SK-N-SH (cell line): ENCODE data around the gene SLC30A2.

ENCODE experiments used
- CHD2 ChIP-seq: fragments of 150-350 bp; IDR thresholded peaks from 2 replicates; pipeline ENCODE4 v1.6.1; 2018; ENCODE audit warnings: low read length; ENCODE audit not compliant: partially characterized antibody
- EP300 ChIP-seq, 2 experiments: IDR thresholded peaks; 2 replicates each; pipeline versions ENCODE4 v1.4.0 to v1.6.1; 2012; ENCODE audit warnings: borderline replicate concordance in 1 of 2, low read depth in 1 of 2, low read length in 1 of 2
- EZH2phosphoT487 ChIP-seq: fragments of 200-600 bp; sonication (generic); IDR thresholded peaks from 2 replicates; pipeline ENCODE4 v1.6.1; 2017; ENCODE audit warnings: low read depth, mixed run types, mild to moderate bottlenecking, antibody characterized with exemption, moderate library complexity, borderline replicate concordance
- MAX ChIP-seq: IDR thresholded peaks from 2 replicates; pipeline ENCODE4 v1.4.0; 2012; ENCODE audit warnings: low read depth
- MXI1 ChIP-seq: IDR thresholded peaks from 2 replicates; pipeline ENCODE4 v1.6.1; 2012; ENCODE audit warnings: mild to moderate bottlenecking, low read depth, low read length, improper control_type of control experiment
- POLR2AphosphoS5 ChIP-seq: IDR thresholded peaks from 2 replicates; pipeline ENCODE4 v1.6.1; 2012; ENCODE audit warnings: low read depth, low read length
- RAD21 ChIP-seq: IDR thresholded peaks from 2 replicates; pipeline ENCODE4 v1.6.1; 2012; ENCODE audit warnings: mild to moderate bottlenecking, low read length
- REST ChIP-seq: IDR thresholded peaks from 2 replicates; pipeline ENCODE4 v1.6.1; 2012; ENCODE audit warnings: mild to moderate bottlenecking, low read depth, low read length, moderate library complexity
- SMC3 ChIP-seq: IDR thresholded peaks from 2 replicates; pipeline ENCODE4 v1.6.1; 2012; ENCODE audit warnings: low read depth, low read length, improper control_type of control experiment
- TF ChIP-seq, protein P1 (sequence below): fragments of 200-600 bp; sonication (generic); IDR thresholded peaks from 2 replicates; pipeline ENCODE4 v1.6.1; 2017; ENCODE audit warnings: antibody characterized with exemption, mild to moderate bottlenecking, moderate library complexity

DNA sequence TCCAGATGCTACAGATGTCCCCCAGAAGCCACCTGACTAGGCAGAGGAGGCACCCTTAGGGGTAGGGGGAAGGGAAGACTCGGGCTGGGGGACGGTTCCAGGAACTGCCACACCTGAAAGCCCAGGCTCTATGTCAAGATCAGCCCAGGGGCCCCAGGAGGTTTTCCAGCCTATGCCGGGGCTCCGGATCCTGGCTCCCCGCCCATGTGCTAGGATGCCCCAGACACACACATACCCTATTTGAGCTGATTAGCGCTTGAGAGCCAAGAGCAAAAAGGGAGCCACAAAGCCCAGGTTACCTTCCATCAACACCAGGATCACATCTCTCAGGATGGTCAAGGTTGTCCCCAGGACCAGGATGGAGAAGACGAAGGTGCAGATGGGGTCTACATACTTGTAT, 4.5 kb downstream of the SLC30A2 start:
- TF ChIP-seq MAX (no peak), CHD2 (no peak), REST (no peak), EZH2phosphoT487 (no peak), SMC3 (no peak), POLR2AphosphoS5 (no peak), MXI1 (no peak), EP300 (IDR thresholded peaks at IDR 0.05; ENCODE audit: borderline replicate concordance in 1 of 2, low read depth in 1 of 2, low read length in 1 of 2) (no peak), RAD21 (no peak)
- TF ChIP-seq, protein P1, sequence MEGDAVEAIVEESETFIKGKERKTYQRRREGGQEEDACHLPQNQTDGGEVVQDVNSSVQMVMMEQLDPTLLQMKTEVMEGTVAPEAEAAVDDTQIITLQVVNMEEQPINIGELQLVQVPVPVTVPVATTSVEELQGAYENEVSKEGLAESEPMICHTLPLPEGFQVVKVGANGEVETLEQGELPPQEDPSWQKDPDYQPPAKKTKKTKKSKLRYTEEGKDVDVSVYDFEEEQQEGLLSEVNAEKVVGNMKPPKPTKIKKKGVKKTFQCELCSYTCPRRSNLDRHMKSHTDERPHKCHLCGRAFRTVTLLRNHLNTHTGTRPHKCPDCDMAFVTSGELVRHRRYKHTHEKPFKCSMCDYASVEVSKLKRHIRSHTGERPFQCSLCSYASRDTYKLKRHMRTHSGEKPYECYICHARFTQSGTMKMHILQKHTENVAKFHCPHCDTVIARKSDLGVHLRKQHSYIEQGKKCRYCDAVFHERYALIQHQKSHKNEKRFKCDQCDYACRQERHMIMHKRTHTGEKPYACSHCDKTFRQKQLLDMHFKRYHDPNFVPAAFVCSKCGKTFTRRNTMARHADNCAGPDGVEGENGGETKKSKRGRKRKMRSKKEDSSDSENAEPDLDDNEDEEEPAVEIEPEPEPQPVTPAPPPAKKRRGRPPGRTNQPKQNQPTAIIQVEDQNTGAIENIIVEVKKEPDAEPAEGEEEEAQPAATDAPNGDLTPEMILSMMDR = no peak
